B cell (primary cell): ENCODE data around the gene MRPS34. TPM values are rescaled to one million over a fixed set of nuclear protein-coding genes. Genes with fewer than 3 reads are reported as not detected.

Source experiments
- ATAC-seq: fragments of 200-7000 bp; cut with Tn5 transposase; one replicate; pipeline ENCODE4 v1.10.0; 2021; ENCODE audit warnings: low read depth, mild to moderate bottlenecking, moderate number of reproducible peaks, moderate library complexity
- CTCF ChIA-PET: fragments of 350-600 bp; sonication (Branson Sonifier 250); formaldehyde crosslinking; loops from one replicate; lab custom pipeline; 2021; ENCODE audit warnings: antibody characterized with exemption, inconsistent platforms; lab: Charles Lee
- POLR2A ChIA-PET: fragments of 350-600 bp; sonication (Branson Sonifier 250); formaldehyde crosslinking; loops from one replicate; lab custom pipeline; 2021; ENCODE audit warnings: antibody characterized with exemption; lab: Charles Lee
- DNase-seq: peaks from one replicate; pipeline ENCODE4 v3.0.0; 2013
- H2AFZ ChIP-seq: 2 replicates; pipeline ENCODE4 v1.6.1; 2012; ENCODE audit warnings: mild to moderate bottlenecking, low read depth, low read length; ENCODE audit not compliant: insufficient read depth, poor library complexity, severe bottlenecking
- H3K27ac ChIP-seq, 2 donors: 1 replicate in 1 of 2; 2 replicates in 1 of 2; pipeline ENCODE4 v1.5.1; 2012 to 2013; ENCODE audit warnings: low read length in 2 of 2, mild to moderate bottlenecking in 2 of 2, moderate library complexity in 1 of 2
- H3K27me3 ChIP-seq, 4 experiments: fragments of 200-600 bp in 1 of 4; sonication (generic) in 1 of 4; replicated peaks in 1 of 4; 1 replicate in 2 of 4; 2 replicates in 2 of 4; pipeline versions ENCODE4 v1.6.1 to v1.7.0; 2013 to 2016; ENCODE audit warnings: low read length in 3 of 4, mild to moderate bottlenecking in 2 of 4, mixed read lengths in 1 of 4, moderate library complexity in 1 of 4; ENCODE audit not compliant: insufficient read depth in 4 of 4, control insufficient read depth in 3 of 4; ENCODE audit errors: control extremely low read depth in 1 of 4
- H3K36me3 ChIP-seq, 2 experiments: replicated peaks in 1 of 2; 1 replicate in 1 of 2; 2 replicates in 1 of 2; pipeline versions ENCODE4 v1.6.1 to v1.7.1; 2013; ENCODE audit warnings: low read length in 1 of 2; ENCODE audit not compliant: insufficient read depth in 2 of 2, control insufficient read depth in 1 of 2; ENCODE audit errors: control extremely low read depth in 1 of 2, extremely low read depth in 1 of 2
- H3K4me1 ChIP-seq, 2 donors: fragments of 200-600 bp in 1 of 2; sonication (generic) in 1 of 2; 1 replicate in 1 of 2; 2 replicates in 1 of 2; pipeline versions ENCODE4 v1.5.1 to v1.6.1; 2013 to 2017; ENCODE audit warnings: low read length in 2 of 2; ENCODE audit not compliant: control insufficient read depth in 2 of 2, insufficient read depth in 2 of 2
- H3K4me2 ChIP-seq: replicated peaks from 2 replicates; pipeline ENCODE3; 2012; ENCODE audit warnings: mild to moderate bottlenecking, low read depth, low read length; ENCODE audit not compliant: poor library complexity, severe bottlenecking
- H3K4me3 ChIP-seq, 5 experiments: fragments of 200-600 bp in 1 of 5; sonication (generic) in 1 of 5; 1 replicate in 3 of 5; 2 replicates in 2 of 5; pipeline versions ENCODE4 v1.5.1 to v1.7.0; 2011 to 2016; ENCODE audit warnings: low read length in 4 of 5, mild to moderate bottlenecking in 4 of 5, low read depth in 2 of 5, control low read depth in 1 of 5, moderate library complexity in 1 of 5; ENCODE audit not compliant: insufficient read depth in 1 of 5; ENCODE audit errors: control extremely low read depth in 1 of 5, extremely low read depth in 1 of 5
- H3K79me2 ChIP-seq: fragments of 200-600 bp; sonication (generic); one replicate; pipeline ENCODE4 v1.6.0; 2016; ENCODE audit warnings: low read length; ENCODE audit not compliant: control insufficient read depth, insufficient read depth
- H3K9ac ChIP-seq: fragments of 200-600 bp; sonication (generic); 2 replicates; pipeline ENCODE4 v1.6.1; 2017; ENCODE audit warnings: mild to moderate bottlenecking, low read length, moderate library complexity
- H3K9me3 ChIP-seq, 3 donors: one replicate each; pipeline versions ENCODE4 v1.6.1 to v1.7.1; 2013; ENCODE audit warnings: low read length in 2 of 3; ENCODE audit not compliant: control insufficient read depth in 2 of 3, insufficient read depth in 1 of 3; ENCODE audit errors: control extremely low read depth in 1 of 3
- H4K20me1 ChIP-seq: 2 replicates; pipeline ENCODE4 v1.6.0; 2012; ENCODE audit warnings: mild to moderate bottlenecking, low read length; ENCODE audit not compliant: insufficient read depth, control insufficient read depth, poor library complexity, severe bottlenecking
- H3K27ac Mint-ChIP-seq: one replicate; pipeline ENCODE4 v1.8.0; 2021; ENCODE audit warnings: mixed read lengths
- H3K27me3 Mint-ChIP-seq: one replicate; pipeline ENCODE4 v1.8.0; 2021; ENCODE audit warnings: mixed read lengths
- H3K4me1 Mint-ChIP-seq: one replicate; pipeline ENCODE4 v1.8.0; 2021; ENCODE audit warnings: mixed read lengths
- H3K4me3 Mint-ChIP-seq: one replicate; pipeline ENCODE4 v1.8.0; 2021; ENCODE audit warnings: mixed read lengths
- H3K9me3 Mint-ChIP-seq: one replicate; pipeline ENCODE4 v1.8.0; 2022; ENCODE audit warnings: mixed read lengths; ENCODE audit not compliant: insufficient read depth
- CTCF ChIP-seq: fragments of 200-600 bp; IDR thresholded peaks from one replicate; pipeline ENCODE4 v1.8.0; 2022; ENCODE audit warnings: antibody characterized with exemption, mild to moderate bottlenecking
- EZH2 ChIP-seq: IDR thresholded peaks from 2 replicates; pipeline ENCODE4 v1.6.1; 2012; ENCODE audit warnings: borderline replicate concordance, low read depth, mild to moderate bottlenecking, moderate library complexity, low read length; ENCODE audit not compliant: insufficient read depth, poor library complexity, severe bottlenecking
- WGBS: methylation state at CpG from one replicate; pipeline ENCODE4 v1.1.5; 2013; ENCODE audit warnings: missing lambda C conversion rate; ENCODE audit not compliant: insufficient coverage; 5-methylcytosine and 5-hydroxymethylcytosine counted together
- intact Hi-C: fragments of 100-400 bp; cut with micrococcal nuclease; formaldehyde crosslinking; loops from one replicate; pipeline ENCODE4 v1.10.0; 2022
- polyA plus RNA-seq: library from polyadenylated mRNA; depleted of rRNA; stranded (reverse); fragments of >200 nt; gene quantifications from 2 replicates; pipeline ENCODE4 v1.2.3, GENCODE V29; 2012
- total RNA-seq, 2 donors: library from RNA; stranded (reverse); fragments of 120-200 nt in 1 of 2; gene quantifications; 1 replicate in 1 of 2; 2 replicates in 1 of 2; pipeline versions ENCODE4 v1.2.3 to v1.2.4, GENCODE V29; 2013 to 2022

The MRPS34 gene
- total and polyA plus RNA-seq, 2 donors (not counting 1 experiment from before 2014, with no cell fraction given): 44.6 to 55.2 TPM

DNA sequence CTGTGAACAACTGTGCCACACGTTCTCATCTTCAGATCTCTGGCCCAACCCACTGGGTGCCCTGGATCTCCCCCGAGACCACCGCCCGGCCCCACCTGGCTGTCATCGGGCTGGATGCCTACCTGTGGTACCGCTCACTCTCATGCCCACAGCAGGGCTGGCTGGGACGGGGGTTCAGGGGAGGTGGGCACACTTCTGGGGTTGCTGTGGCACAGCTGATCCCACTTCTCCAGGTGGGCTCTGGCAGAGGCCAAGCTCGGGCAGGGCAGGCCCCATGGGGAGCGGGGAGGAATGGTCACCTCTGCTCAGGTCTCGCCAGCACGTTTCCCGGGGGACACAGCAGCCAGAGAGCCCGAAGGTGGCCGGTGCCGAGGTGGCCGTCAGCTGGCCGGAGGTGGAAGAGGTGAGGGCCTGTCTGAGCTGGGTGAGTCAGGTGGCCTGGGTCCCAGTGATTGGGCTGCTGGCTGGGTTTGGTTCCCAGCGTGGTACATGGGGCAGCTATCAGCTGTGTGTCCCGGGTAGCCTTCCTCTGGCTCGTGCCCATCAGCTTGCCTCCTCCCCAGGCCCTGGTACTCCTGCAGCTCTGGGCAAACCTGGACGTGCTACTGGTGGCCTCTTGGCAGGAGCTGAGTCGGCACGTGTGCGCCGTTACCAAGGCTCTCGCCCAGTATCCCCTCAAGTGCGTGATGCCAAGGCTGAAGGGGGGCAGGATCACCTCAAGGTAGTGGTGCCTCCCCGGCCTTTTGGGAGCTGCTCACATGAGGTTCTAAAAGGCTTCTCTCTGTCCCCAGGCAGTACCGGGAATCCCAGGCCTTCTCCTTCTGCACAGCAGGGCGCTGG lies 2.3 kb upstream of the MRPS34 start:
- no peak overlapping the region for H3K27ac Mint-ChIP-seq
- TF ChIP-seq CTCF (no peak), EZH2 (no peak)
- Histone ChIP-seq H3K4me3 (no peak overlapping the region), H4K20me1 (peaks cover 71% of the 10 kb centered on the region), H3K27ac (no peak overlapping the region), H3K4me2 (no peak overlapping the region), H2AFZ (no peak overlapping the region), H3K4me1 (peaks cover 21 to 38% of the 10 kb centered on the region in 2 donors), H3K27me3 (no peaks in the 10 kb centered on the region), H3K36me3 (peaks cover 0 to 29% of the 10 kb centered on the region in 2 experiments), H3K9me3 (no peaks in the 10 kb centered on the region), H3K9ac (no peak overlapping the region), H3K79me2 (peaks cover 38% of the 10 kb centered on the region)
- WGBS: 97% methylated on average over 30 of the region's 30 CpGs
- H3K4me3 Mint-ChIP-seq: peak overlapping the region; percentile 95
- no peaks in the 10 kb centered on the region for H3K27me3 Mint-ChIP-seq
- ATAC-seq: no peak
- no peaks in the 10 kb centered on the region for H3K9me3 Mint-ChIP-seq
- DNase-seq: no peak
- intact Hi-C loops: no loop called here
- CTCF ChIA-PET: interaction anchor here (1.5 kb wide), 1 partner anchor 8 kb away, joined by 9 read pairs; the partner anchor contains the start of genes NUBP2 and SPSB3
- POLR2A ChIA-PET: no interaction called here
- peaks cover 24% of the 10 kb centered on the region for H3K4me1 Mint-ChIP-seq

GRCh38 chr16:1774448-1774780 lies 1.5 kb upstream of the MRPS34 start:
- H3K4me3 ChIP-seq: no peak overlapping the region
- H3K27ac ChIP-seq: no peak overlapping the region
- CTCF ChIA-PET: interaction anchor here (0.8 to 1.5 kb wide), 3 partner anchors 9 to 367 kb away, joined by 3 to 9 read pairs (median 3); partner anchors contain the start of genes NUBP2, RPS2 and SPSB3

More at GRCh38 chr16:1774448-1774780, 1.5 kb upstream of the MRPS34 start:
- Mint-ChIP-seq H3K9me3 (no peaks in the 10 kb centered on the region), H3K27ac (no peak overlapping the region), H3K4me1 (peaks cover 27% of the 10 kb centered on the region), H3K4me3 (peak overlapping the region; percentile 95), H3K27me3 (no peaks in the 10 kb centered on the region)
- DNase-seq (no peak), ATAC-seq (no peak)
- POLR2A ChIA-PET: interaction anchor here (1.0 to 4.4 kb wide), 2 partner anchors 8 to 53 kb away, joined by 3 to 27 read pairs; partner anchors contain the start of genes NUBP2 and SPSB3
- Histone ChIP-seq H3K27me3 (no peaks in the 10 kb centered on the region), H3K9me3 (no peaks in the 10 kb centered on the region), H3K36me3 (peaks cover 0 to 26% of the 10 kb centered on the region in 2 experiments), H4K20me1 (peaks cover 71% of the 10 kb centered on the region), H3K9ac (no peak overlapping the region), H3K4me1 (peaks cover 22 to 41% of the 10 kb centered on the region in 2 donors), H2AFZ (no peak overlapping the region), H3K4me2 (peak overlapping the region; percentile 99), H3K79me2 (peaks cover 31% of the 10 kb centered on the region)
- TF ChIP-seq EZH2 (no peak), CTCF (no peak)
- WGBS: 90% methylated on average over 7 of the region's 7 CpGs
- intact Hi-C loops: loop anchor here (5.0 kb wide), 2 partner anchors 153 to 362 kb away; partner anchors contain the start of gene UNKL
